Stimulated activated CD4-positive, alpha-beta T cell treated with anti-CD3 and anti-CD28 coated beads, Interleukin-12 subunit alpha, Interleukin-12 subunit beta, amount 100 ng/mL, for 24 hours (primary cell): ENCODE results near the gene STX11.
A peak's percentile ranks its signal among the peaks of the same experiment; 100 is the strongest.
"Not testable (repeated sequence)": the region's sequence is repeated elsewhere in the genome, so short reads cannot be mapped to it uniquely, and the experiment has no call there.

Experiments
- DNase-seq, 2 experiments: peaks; one replicate each; pipeline ENCODE4 v3.0.0-alpha.2; 2020; ENCODE audit warnings: low read depth in 2 of 2

STX11 gene

DNA sequence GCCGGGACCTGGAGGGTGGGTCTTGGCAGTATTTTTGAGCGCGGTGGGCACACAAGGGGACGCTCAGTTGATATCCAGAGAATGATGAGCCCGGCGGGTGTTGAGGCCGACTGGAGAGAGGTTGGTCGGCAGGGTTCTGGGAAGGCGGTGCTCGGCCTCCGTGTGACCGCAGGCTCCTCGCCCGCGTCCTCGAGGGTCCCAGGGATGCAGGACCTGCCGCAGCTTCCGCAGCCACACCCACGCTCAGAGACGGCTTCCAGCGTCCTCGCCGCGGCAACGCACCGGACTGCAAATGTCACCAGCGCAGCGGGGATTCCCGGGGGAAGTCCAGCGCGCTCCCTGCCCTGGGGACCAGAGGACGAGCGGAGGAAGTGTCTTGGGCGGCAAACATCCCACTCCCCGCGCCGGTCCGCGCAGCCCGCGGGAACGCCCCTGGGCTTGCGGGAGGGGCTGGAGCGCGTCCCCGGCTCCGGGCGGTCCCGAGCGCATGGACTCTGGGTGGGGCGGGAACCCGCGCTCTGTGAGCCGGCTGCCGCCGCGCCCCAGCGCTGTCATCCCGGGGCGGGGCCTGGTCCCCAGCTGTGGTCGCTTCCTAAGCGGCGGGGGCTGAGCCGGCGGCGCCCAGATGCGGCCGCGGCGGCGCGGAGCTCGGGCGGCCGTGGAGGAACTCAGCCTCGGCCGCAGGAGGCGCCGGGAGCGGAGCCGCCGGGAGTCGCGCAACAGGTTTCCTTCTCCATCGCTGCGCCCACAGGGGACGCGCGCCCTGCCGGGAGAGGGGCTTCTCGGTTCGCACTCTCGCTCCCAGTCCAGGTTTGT, at the start of gene STX11:
Gene STX11, plus strand, starts transcription at position 624 of the 816 bp plus-strand sequence. CDS start 36,111 bp downstream, outside the sequence.
- DNase-seq, result peak; percentile 62 to 76

DNA sequence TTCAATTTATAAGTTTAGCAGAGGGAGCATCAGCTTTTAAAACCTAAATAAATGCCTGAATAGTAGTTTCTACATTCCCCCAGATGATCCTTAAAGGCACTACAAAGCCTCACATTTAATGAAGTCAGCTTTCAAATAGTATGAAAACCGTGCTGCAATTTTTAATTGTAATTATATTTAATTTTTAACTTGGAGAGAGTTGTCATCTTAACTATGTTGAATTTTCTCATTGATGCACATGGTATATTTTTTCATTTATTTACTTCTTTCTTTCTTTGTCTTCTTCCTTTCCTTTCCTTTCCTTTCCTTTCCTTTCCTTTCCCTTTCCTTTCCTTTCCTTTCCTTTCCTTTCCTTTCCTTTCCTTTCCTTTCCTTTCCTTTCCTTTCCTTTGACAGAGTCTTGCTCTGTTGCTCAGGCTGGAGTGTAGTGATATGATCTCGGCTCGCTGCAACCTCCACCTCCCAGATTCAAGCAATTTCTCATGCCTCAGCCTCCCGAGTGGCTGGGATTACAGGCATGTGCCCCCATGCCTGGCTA, 47.2 kb upstream of the STX11 start:
- DNase-seq, result no peak

DNA sequence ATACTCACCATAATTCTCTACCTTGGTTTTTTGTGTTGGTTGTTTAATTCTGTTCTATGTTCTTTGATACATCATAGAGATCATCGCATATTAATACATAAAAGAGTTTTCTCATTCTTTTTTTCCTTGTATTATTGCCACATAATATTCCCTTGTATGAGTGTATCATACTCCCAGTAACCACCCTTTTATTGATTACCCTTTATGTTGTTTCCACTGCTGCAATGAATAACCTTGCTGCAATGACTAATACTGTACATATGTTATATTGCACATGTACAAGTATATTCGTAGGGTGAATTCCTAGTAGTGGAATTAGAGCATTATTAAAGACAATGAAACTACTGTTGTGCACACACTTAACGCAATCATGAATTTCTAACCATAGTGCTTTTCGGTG, 45.8 kb upstream of the STX11 start:
- DNase-seq, result no peak

DNA sequence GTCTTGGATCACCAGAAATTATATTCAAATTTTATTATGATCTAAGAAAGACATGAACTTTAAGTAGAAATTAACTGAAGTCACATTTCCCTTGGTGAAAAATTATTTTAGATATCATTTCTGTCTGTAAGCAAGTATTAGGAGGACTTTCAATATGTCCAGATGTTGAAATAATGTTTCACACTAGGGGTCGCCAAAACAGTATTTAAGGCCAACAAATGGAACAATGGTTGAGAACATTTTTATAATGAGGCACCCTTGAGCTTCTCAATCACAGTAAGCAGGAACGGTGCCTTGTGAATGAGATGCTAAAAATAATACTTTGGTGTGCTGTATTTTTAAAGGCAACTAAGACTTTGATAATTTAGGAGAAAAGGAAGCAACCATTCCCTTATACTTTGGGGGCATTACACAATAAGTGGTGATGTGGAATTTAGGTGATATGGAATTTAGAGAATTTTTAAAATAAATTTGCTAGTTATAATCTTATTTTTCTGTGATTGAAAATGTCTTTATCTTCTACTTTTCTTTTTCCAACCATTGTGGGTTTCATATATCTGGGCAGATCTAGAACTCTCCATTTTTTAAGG, 45.3 kb upstream of the STX11 start:
- no peak for DNase-seq

DNA sequence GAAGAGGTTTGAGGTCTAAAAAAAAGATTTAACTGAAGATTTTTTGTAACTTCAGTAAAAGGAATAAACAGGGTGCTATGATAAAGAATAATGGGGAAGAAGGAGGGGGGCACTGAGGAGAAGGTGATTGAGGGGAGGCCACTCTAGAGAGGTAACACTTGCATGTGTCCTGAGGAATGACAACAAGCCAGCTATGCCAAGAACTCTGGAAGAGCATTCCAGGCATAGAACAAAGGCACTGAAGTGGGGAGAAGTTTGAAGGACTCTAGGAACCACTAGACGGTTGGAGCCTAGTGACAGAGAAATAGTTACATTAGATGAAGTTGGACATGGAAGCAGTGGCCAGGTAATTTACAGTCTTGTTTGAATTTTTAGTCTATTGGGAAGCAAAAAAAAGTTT, 44.1 kb upstream of the STX11 start:
- DNase-seq, result no peak

DNA sequence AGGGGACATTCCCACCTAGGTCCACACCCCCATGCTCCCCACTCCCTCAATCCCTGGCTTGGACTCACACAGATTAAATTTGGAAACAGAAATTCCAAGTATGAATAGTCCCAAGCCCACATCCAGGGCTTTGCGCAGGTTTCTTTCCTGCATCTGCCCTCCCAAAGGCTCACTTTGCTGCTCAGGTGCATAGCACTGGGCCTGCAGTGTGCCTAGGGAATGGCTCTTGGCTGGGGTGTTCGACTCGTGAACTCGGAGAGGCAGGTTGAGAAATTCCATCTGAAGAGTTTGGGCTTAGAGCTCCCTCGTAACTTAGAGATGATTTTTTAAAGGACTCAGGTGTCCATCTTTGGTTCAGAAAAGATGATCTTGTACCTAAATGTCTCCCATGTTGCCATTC, 40.1 kb upstream of the STX11 start:
- no peak for DNase-seq

DNA sequence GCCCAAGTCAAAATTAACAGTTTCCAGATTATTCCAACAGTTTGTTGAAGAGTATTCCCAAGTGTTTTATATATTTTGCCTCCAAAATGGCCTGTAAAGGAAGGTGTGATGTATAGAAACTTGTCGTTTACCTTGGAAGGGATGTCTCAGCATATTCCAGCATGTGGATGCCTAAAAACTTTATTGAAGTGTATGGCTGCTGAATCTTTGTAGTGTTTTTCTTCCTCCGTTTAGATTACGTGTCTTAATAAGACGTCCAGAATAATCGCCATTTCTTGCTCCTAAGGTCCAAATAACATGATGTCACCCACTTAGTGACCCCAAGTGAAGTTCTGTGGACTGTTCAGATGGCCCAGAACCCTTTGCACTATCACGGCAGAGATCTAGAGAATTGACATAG, 37.0 kb upstream of the STX11 start:
- no peak for DNase-seq

DNA sequence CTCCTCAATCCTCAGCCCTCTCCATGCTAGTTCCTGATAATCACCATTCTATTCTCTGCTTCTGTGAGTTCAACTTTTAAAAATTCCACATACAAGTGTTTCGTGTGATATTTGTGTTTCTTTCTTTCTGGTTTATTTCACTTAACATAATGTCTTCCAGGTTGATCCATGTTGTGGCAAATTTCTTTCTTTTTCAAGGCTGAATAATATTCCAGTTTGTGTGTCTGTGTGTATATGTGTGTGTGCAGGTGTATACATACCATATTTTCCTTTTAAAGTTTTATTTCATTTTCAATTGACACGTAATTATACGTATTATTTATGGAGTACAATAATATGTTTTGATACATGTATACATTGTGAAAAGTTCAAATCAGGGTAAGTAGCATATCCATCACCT, 35.1 kb upstream of the STX11 start:
- DNase-seq, result no peak

DNA sequence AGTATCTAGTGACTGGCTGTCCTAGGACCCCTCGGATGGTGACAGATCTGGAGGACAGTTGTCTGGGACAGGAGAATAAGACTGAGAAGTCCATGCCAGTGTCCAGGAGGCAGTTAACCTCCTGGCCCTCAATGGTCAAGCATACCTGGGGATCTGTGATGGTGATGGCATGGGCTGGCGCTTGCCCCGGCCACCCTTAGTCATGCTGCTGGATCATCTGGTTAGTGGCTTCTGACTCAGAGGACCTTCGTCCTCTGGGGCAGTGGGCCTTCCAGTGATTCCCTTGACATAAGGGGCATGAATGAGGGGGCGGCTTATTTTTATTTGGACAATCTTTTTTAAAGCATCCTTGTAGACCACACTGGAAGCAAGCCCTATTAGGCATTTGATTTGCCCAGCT, 30.9 kb upstream of the STX11 start:
- no peak for DNase-seq

DNA sequence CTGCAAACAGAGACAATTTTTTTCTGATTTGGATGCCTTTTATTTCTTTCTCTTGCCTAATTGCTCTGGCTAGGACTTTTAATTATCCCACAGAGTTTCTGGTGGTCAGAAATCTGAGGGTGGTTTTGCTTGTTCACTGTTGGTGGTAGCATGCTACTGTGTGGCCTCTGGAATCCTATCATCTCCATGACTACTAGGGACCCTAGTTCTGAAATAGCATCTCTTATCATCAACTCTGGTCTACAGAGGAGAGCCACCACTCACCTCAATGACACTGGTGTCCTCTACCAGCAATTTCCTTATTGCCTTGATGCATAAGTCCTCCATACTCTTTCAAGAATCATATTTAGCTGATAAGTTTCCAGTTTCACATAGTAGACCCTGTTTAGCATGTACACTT, 27.5 kb upstream of the STX11 start:
- no peak for DNase-seq

DNA sequence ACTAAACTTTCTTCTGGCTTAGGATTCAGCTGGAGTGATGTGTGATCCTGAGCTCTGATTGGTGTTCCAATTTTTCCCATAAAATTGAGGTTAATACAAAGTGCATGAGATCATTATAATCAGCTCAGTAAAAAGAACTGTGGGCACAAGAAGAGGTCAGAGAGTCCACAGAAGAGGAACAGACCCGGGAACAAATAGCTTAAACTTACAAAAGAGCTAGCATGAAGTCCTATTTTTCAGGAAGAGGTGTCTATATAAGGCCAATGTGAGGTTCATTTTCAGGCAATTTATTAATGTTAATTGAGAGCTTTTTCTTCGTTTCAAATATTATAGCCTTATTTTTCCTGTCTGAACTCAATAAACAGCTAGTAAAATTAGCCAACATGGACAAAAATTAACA, 26.9 kb upstream of the STX11 start:
- no peak for DNase-seq

DNA sequence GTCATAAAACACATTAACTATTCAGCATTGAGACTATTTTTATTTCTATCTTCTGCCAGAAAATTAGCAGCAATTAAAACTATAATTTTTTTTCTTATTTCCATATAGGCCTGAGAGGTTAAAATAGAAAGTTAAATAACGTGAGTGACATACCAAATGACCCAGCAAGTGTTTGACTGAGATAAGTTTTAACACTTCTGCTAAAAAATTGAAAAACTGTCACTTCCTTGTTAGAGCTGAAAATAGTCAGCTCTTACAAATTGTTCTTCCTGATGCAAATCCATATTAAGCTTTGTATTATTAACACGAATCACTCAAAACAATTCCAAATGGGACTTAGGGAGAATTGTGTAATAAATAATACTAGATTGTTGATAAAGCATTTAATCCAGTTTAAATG, 26.5 kb upstream of the STX11 start:
- DNase-seq, result no peak

DNA sequence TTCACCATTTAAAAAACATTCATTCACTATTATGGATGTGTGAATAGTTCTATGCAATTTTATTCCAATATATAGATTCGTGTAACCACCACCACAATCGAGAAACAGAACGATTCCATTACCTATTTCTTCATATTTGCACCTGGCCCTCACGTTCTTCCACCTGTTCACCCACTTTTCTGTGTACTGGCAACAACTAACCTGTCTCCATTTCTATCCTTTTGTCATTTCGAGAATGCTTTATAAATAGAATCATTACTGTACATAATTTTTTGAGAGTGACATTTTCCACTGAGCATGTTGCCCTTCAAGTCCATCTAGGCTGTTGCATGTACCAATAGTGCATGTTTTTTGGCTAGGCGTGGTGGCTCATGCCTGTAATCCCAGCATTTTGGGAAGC, 23.2 kb upstream of the STX11 start:
- no peak for DNase-seq

DNA sequence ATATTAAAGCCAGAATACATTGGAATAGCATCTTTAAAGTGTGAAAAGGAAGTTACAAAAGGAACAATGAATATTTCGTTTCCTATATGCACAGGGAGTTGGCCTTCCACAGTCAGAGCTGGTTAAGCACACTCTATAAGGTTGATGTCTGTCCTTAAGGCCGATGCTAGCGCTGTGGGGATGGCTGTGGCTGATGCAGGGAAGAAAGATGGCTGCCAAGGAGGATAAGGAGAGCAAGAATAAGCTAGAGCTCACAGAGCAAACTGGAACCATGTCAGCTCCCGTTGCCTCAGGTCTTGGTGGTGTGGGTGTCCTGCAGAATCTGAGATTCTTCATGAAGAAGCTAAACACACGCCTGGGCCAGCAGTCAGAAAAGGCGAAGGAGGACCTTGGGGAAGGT, 20.8 kb upstream of the STX11 start:
- no peak for DNase-seq

DNA sequence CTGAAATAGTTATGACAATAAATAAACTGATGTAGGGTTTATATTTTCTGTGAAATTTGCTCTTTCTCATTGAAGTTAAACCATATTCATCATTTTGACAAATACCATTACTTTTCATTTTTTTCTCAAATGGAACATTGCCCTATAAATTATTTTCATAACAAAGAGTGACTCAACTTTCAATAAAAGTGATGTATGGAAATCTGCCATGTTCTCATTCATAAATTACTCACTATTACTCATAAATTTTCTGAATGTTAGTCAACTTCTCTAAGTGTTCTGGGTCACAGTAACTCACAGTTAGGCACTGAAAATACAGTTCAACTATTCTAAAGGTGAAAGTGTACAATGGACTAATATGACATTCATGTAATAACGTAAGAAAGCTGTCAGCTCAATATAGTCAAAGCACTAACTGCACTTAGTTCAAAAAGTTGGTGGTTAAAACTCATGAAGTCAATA, 19.0 kb upstream of the STX11 start:
- no peak for DNase-seq

DNA sequence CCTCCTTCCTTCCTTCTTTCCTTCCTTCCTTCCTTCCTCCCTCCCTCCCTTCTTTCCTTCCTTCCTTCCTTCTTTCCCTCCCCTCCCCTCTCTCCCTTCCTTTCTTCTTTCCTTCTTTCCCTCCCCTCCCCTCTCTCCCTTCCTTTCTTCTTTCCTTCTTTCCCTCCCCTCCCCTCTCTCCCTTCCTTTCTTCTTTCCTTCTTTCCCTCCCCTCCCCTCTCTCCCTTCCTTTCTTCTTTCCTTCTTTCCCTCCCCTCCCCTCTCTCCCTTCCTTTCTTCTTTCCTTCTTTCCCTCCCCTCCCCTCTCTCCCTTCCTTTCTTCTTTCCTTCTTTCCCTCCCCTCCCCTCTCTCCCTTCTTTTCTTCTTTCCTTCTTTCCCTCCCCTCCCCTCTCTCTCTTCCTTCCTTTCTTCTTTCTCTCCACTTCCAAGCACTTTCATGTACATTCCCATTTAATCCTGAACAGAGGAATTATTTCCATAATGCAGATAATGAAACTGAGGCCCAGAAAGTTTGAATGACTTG, 18.1 kb upstream of the STX11 start:
- not testable (repeated sequence) for DNase-seq

DNA sequence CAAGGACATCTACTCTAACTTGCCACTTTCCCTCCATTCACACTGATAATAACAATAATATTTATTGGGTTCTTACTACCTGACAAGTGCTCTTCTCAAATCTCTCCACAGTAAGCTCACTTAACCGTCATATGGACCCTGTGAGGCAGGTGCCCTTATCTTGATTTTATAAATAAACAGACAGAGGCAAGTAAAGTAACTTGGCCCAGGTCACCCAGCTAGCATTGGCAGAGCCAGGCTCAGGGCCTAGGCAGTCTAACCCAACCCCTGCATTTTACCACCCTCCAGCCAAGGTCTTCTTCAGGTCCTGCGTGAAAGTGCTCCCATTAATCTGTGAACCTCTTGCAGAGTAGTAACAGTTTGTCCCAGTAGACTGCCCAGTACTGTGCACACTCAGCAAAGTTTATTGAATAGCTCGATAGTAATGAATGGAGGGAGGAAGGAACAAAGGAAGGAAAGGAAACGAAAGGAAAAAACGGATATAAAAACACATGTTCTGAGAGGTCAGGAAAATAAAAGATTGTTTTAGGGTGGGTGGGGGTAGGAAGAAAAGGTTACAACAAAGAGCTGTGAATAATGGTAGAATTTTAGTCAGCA, 17.0 kb upstream of the STX11 start:
- DNase-seq, result no peak

DNA sequence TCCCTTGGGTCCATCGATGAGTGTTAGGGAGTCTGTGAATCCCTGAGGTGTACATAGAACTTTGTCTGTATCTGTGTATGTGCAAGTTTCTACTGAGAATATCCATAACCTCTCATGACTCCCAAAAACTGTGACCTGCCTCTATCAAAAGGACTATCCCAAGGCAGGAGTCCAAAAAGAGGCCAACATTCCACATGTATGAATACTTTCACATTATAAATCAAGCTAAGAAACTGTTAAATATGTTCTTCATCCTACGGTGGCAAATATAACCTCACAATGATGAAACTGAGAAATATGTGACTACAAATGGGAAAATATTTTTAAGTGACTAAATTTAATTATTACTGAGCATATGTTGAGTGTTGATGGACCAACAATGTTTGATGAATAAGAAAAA, 16.1 kb upstream of the STX11 start:
- DNase-seq, result no peak

DNA sequence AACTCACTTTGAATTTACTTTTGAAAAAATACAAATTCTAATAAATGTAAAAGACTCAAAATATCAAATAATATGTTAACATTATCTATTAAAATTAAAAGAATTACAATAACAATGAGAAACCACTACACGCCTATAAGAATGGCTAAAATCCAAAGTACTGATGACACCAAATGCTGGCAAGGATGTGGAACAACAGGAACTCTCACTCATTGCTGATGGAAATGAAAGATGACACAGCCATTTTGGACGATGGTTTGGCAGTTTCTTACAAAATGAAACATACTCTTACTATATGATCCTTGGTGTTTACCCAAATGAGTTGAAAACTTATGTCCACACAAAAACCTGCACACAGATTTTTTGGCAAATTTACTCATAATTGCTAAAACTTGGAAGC, 15.6 kb upstream of the STX11 start:
- DNase-seq, result no peak

DNA sequence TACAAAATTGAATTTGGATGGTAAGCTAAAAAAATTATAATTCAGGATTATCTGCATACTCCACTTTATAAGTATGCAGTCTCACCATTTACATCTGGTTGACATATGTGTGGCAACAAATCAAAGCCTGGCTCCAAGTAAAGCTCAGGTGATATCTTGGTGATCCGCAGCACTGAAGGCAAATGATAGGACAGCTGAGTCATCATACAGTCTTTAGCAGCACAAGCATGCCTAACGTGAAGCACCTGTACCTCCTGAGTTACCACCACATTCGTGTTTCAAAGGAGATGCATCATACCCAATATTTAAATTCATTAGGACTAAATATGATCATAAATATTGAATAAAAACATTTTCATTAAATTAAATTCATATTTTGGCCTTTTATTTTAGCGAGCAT, 11.8 kb upstream of the STX11 start:
- no peak for DNase-seq

DNA sequence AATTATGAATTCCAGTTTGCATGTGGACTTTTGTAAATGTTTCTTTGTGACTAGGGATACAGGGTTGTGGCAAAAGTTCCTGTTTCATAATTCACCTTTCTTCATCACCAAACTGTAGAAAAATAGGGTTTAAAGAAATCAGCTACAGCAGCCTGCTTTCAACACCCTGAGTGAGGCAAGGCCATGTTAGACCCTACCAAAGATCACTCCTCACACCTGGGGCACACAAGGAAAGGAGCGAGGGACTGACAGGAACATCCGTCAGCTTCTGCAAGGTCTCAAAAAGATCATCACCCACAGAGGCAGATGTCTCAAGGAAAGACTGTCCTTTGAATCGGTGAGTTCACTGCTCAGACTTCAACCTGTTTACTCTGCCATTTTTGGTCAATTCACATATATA, 10.5 kb upstream of the STX11 start:
- DNase-seq, result no peak

DNA sequence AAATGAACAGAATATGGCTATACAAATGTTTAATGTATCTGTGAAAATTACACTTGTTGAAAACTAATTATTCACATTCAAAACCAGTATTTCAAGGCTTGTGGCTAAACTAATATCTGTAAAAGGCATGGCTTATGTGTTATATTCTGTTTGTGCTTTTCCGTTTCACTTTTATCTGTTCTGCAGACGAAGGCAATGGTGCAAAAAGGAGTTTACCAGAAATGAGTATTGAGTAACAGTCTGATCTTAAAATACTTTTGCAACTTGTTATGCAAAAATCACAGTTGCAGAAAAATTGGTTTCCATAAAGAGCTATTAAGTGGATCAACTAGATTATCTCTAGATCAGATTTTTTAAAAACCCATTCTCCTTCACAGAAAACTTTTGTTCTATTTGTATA, 9.4 kb upstream of the STX11 start:
- DNase-seq, result no peak

DNA sequence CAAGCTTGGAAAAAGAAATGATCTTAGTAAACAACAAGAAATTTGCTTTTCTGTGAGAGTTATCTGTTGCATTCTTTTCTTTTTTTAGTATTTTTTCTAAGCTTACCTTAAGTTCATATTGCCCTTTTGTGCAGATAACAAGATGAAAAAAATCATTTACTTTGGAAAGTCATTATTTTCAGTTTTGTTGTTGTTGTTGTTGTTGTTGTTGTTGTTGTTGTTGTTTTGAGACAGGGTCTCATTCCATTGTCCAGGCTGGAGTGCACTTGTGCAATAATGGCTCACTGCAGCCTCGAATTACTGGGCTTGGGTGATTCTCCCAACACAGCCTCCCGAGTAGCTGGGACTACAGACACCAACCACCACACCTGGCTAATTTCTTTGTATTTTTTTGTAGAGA, 8.8 kb upstream of the STX11 start:
- DNase-seq, result no peak
